Activated T-cell treated with anti-CD3 and anti-CD28 coated beads for 24 hours (primary cell): ENCODE results near the gene LPAR3.
"Not testable (repeated sequence)": the region's sequence is repeated elsewhere in the genome, so short reads cannot be mapped to it uniquely, and the experiment has no call there.

Source experiments
- DNase-seq: peaks from one replicate; pipeline ENCODE4 v3.0.0-alpha.2; 2020; ENCODE audit warnings: low read depth

LPAR3 gene, protein sequence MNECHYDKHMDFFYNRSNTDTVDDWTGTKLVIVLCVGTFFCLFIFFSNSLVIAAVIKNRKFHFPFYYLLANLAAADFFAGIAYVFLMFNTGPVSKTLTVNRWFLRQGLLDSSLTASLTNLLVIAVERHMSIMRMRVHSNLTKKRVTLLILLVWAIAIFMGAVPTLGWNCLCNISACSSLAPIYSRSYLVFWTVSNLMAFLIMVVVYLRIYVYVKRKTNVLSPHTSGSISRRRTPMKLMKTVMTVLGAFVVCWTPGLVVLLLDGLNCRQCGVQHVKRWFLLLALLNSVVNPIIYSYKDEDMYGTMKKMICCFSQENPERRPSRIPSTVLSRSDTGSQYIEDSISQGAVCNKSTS

DNA sequence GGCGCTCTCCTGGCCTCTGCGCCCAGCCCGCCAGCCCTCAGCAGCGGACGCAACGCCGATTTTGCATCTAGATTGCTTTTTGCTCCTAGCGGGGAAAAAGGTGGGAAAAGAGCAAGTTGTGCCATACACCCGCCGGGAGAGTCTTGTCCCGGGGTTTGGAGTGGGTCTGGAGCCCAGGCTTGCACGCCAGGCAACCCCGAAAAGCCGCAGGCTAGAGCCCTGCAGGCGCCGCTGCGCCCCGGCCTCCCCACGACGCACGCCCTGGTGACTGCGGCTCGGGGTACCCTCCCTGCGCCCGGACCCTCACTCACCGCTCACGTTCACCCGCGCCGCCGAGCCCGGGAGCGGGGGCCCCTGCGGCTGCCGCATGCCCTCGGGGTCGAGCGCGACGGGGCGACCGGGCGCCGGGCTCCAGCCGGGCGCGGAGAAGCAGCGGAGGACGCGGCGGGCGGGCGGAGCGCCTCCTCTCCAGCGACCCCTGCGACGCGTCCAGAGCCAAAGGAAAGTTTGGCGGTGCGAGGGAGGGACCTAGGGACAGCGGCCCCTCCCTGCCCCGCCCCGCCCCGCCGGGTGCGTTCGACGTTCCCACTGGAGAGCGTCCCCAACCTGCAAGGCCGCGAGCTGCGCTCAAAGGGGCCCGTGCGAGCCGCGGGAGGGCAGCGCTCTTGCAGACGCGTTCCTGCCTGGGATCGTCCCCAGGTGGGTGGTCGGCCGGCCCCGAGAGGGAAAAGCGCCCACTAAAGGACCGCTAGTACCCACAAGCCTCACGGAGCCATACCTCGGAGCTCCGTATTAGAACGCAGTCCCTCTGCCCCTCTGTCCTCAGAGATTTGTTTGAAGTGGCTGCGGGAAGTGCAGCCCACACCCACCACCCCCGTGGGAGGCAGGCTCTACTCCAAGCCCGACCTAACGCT, at the start of gene LPAR3:
TSS of gene LPAR3 (minus strand) at position 502 of the 914 bp plus-strand sequence. CDS start 27,086 bp downstream, outside the sequence.
- DNase-seq, result no peak

DNA sequence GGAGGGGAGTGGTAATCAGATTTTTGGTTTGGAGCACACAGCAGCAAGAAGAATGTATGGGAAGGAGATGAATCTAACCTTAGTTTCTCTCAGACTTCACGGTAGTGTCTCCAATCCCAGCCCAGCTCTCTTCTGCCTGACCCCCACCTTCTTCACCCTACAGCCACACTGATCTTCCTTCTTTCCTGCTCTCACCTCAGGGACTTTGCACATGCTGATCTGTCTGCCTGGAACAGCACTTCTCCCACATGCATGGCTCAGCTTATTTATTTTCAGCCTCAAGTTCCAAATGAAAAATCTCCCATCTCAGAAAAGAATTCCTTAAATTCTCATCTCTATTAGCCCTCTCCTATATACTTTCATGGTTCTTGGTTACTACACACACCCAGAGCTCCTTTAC, 48.8 kb upstream of the LPAR3 start:
- no peak for DNase-seq

DNA sequence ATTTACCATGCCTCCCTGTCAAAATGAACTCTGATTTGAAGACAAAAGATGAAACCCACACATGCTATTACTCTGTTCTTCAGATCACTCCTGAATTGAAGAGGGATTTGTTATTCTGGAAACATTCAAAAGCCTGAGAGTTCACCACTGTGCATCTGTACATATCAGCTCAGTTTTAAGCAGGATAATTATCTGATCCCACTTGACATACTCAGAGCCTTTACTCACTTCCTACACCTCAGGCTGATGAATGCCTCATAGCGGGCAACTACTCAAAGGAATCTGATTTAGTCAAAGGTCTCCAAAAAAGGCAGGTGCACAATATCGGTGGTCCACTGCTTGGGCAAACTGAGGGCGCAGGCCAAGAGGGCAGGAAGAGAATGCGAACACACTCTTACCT, 47.5 kb upstream of the LPAR3 start:
- DNase-seq, result no peak

DNA sequence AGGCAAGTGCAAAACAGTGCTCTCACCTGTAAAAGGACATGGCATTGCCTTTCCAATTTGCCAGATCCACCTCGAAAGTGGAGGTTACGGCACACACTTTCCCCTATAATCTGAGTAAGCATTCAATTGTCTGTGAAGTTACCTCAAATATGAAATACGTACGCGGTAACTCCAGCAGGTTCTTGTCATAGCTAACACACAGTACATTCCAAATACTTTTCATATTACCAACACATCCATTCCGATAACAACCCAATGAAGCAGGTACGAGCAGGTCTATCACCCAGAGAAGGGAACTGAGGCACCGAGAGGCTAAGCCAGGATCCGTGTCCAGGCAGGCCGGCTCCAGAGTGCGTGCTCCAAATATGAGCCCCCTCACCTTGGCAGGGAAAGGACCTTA, 46.8 kb upstream of the LPAR3 start:
- DNase-seq, result no peak

DNA sequence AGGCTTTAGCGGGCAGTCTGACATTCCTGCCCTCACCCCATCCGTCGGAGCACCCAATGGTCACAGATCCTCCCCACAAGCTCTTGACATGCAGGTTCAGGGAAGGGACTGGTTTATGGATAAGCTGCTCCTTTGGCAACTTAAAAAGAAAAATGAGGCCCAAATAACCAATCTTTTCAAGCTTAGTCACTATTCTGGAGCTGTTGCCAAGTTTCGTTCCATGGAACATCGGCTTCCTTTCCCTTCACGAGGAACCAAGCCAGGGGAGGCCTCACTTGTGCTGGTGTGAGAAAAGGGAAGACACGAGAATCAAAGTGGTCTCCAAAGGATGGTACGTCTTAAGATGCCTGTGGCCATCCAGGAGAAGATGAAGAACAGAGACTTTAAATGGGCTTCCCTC, 46.1 kb upstream of the LPAR3 start:
- DNase-seq, result no peak

DNA sequence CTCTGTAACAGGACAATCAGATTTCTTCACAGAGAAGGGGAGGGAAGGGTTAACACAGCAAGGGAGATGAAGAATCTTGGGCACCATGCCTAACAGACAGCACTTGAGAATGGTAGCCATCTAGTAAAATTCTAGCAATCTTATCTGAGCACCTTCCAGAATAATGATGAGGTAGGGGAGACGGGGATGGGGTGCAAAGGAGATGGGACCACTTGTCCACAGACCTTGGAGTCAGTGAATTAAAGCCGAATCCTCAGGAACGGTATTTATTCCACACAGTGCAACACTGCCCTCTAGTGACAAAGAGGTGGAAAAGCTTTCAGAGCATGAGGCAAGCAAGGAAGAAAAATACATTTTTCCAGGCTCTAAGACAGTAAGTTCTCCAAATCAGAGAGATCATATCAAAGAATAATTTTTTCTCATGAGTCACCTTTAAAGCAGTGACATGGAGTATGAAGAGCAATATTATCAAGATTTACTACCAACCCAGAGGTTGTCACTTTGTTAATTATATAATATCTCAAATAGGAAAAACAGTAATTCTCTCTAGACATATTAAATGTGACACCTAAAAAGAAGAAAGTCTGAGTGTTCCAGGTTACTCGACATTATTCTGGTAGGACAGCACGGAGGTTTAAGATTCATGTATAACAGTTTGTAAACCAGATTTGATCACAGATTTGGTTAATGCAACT, 43.3 kb upstream of the LPAR3 start:
- DNase-seq, result peak; percentile 11

DNA sequence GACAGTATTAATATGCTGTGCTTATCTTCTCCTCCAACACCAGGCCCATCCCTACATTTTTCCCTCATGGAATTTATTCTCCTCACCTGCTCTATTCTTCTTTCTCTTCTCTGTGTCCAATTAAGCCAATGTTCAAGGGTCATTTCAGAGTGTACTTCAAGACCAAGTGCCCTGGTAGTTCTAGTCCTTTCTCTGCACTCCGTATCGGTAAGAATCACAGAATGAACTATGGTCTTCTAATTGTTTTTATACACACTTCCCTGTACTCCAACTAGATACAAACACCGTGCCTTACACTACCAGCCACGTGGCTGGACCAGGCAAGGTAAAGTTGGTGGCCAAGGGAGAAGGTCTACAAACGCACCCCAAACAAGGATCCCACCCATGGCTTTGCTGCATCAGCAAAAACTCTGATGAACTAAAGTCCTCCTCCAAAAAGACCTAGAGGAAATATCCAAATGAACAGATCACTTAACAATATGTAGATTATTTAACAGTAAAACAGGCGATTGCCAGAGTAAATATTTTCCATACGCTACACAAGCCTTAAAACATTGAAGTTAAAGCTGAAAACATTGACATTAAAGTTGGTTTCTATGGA, 40.1 kb upstream of the LPAR3 start:
- DNase-seq, result no peak

DNA sequence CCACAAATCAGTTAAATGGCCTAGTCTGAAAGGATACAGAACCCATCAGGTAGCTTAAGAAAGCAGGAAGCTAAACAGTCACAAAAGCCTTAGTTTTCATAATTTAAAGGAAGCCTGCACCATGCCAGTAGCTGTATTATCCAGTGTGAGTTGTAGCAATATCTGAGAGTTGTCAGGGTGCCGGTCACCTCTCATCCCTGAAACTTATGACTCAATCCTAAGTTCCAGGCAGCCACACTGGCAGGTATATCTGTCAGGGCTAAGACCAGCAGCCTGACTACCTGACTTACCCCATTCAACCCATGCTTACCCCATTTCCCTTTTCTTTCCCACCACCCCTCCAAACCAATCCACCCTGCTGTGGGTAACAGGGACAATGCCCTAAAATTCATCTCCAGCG, 37.8 kb upstream of the LPAR3 start:
- DNase-seq, result no peak

DNA sequence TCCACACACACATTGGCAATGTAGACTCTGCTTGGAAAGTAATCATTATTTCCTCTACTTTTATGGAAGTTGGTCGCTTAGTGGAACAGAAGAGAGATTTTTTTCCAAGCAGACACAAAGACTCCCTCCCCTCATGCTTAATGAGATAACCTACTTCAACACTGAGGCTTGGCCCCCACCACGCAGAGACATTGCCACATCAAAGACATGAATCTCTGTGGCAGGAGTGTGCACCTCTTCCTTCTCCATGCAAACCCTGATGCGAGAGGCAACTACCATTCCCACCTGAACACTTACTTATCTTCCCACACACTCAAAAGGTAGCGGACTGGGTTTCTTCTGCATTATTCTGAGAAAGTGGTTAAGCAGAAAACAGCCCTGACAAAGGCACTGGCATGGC, 37.3 kb upstream of the LPAR3 start:
- no peak for DNase-seq

DNA sequence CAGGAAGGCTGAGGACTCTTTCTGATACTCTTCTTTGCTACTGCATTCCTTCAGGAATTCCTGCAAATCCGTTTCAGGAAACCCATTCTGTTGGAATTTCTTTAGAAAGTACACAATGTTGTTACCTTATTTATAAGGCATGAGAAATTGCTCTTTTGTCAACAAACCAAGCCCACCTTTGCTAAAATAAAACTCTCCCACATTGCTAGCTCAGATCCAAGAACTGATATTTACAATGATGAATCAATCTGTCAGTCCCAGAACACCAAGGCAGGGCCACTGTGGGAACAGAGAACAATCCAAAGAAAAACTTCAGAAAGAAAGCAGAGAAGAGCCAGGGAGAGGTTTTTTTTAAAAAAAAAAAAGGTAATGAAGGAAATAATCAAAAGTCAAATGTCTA, 36.6 kb upstream of the LPAR3 start:
- DNase-seq, result no peak

DNA sequence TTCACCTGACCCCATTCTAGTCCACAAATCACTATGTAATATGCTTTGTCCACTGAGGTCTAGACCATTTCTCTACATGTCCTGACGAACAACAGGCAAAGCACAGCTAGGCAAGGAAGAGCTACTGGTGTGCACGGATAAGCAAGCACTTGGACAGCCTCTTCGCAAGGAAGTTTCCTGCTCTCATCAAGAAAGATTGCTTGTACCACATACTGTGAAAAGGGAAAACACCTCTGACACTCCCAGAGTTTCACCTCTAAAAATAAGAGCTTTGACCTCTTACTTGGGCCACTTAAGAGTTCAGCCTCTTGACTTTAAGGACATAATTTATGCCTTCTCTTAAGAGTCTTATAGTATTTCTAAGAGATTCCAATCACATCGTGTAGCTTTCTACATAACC, 36.0 kb upstream of the LPAR3 start:
- no peak for DNase-seq

DNA sequence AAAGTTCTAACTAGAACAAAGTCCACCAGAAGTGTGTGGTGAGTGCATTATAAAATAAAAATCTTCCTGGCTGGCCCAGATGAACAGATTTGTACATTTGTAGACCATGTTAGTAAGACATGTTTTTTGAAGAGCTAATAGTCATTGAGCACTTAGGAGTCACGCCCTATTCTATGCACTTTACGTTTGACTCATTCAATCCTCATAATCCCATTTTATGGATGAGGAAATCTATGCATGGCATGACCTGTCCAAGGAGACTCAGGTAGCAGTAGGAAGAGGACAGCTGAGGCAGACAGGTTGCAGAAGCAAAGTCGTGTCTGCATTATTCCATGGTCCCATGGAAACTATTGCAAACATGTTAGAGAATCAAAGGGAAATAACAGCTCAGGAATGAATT, 30.3 kb upstream of the LPAR3 start:
- no peak for DNase-seq

DNA sequence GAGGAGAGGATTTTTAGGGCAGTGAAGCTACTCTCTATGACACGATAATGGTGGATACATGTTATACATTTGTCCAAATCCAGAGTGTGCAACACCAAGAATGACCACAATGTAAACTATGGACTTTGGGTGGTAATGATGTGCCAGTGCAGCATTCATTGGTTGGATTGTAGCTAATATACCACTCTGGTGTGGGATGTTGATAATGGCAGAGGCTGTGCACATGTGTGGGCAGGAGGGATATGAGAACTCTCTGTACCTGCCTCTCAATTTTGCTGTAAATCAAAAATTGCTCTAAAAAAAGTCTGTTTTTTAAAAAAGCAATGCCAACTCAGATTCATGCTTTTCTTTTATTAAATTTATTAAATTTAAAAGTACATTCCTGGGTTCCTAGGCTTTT, 27.2 kb upstream of the LPAR3 start:
- no peak for DNase-seq

DNA sequence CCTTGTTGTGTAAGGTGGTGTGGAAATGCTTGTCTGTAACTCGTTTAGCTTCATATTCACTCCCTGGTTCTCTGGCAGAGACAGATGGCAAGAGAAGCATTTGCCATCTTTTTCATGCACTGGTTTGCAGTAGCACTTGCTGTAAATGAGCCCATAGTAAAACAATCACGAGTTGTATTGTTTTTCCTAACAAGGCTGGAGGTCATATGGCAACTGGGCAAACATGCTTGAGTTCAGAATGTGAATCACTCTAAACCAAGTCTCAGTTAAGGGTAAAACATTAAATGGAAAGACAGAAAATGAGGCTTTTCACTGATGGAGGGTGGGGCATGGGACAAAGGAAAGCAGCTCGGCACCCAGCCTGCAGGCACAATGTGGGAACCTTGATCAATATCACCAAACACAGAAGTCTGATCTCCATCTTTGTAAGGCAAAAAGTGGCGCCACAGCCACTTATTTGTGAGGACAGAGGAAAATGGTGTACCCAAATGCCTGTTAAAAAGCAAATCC, 26.5 kb upstream of the LPAR3 start:
- no peak for DNase-seq

DNA sequence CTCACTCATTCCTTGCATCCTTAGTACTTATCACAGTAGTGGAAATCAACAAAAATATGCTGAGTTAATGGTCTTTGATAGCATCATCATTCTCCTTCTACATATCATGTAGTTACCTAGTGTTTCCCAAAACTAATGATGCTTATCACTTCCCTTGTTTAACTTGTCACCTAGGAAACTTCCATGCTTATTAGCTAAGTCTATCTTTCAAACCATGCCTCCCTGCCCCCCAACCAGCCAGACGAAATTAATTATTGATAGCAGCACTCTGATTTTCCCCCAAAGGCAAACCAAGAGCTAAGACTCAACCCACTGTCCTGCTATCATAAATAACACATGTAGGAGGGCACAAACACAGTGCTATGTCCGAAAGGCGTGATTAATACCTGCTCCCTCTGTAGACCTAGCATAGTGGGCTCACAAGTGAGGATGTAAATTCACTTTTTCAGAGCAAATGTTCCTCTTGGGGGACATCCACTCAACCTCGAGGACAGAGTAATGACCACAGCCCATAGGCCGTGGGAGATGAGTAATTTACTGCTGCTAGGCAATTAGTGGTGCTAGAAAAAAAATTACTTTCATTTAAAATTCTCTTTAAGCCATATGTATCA, 25.8 kb upstream of the LPAR3 start:
- DNase-seq, result no peak

DNA sequence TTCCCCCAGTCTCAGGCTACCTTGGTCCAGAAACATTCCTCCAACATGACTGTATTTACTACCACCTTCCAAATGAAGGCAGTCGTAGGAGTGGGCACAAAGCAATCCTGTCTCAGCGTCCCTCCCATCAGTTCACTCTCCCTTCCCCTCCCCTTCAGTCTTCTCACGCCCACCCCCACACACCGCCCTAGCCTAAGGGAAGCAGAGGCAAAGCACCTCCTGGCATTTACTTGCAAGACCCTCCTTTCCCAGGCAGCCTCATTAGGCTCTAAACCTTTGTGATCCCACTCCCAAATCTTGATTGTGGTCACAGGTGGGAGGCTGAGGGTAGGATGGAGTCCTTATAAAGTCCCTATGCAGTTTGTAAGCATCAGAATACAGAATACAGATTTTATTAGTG, 23.9 kb upstream of the LPAR3 start:
- DNase-seq, result no peak

DNA sequence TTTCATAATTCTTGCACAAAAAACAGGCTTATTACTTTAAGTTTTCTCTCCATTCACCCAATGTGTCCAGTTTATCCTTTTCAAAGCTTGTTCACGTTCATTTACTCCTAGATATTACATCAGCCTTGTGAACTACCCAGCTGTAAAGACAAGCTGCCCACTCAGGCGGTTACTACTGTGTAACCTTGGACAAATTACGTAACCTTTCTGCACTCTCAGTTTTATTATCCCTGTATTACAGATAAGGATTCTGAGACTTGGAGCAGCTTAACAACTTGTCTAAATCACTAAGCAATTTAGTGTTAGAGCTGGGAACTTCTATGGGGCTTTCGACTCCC, 20.5 kb upstream of the LPAR3 start:
- no peak for DNase-seq

DNA sequence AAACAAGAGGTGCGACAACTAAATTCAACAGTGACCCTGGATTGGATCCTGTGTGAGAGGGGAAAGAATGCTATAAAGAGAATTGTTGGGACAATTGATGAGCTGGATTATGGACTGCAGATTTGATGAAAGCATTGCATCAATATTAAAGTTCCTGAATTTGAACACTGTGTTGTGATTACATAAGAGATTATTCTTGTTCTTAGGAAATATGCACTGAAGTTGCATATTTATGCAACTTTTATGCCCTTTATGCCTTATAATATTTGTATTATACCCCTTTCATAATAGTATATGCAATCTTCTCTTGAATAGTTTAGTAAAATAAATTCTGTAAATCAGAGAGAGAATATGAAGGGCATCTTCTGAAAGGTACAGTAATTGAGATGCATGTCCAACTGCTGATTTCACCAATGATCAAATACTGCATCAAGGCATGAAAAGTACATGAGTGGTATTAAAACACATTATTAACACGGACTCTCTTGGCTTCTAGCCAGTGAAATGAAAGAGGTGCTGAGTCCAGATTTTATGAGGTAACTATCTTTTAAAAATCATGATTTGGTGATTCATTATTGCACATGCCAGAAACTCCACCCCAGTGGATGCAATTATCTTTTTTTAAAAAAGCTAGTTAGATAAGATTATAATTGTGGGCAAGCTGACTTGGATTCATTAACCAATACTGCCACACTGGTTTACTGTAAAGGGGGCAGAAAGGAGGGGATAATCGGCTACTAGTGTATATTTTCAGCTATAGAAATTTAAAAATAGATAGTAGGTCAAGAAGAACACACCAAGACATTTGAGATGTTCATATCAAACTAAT, 19.9 kb upstream of the LPAR3 start:
- no peak for DNase-seq

DNA sequence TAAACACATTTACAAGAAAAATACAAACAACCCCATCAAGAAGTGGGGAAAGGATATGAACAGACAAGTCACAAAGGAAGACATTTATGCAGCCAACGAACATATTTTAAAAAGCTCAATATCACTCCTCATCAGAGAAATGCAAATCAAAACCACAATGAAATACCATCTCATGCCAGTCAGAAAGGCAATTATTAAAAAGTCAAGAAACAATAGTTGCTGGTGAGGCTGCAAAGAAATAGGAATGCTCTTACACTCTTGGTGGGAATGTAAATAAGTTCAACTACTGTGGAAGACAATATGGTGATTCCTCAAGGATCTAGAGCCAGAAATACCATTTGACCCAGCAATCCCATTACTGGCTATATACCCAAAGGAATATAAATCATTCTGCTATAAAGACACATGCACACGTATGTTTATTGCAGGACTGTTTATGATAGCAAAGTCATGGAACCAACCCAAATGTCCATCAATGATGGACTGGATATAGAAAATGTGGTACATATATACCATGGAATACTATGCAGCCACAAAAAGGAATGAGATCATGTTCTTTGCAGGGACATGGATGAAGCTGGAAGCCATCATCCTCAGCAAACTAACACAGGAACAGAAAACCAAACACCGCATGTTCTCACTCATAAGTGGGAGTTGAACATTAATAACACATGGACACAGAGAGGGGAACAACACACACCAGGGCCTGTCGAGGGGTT, 15.9 kb upstream of the LPAR3 start:
- not testable (repeated sequence) for DNase-seq
